ENCODE results near the gene LAT. TPM values are rescaled to one million over a fixed set of nuclear protein-coding genes. Genes with fewer than 3 reads are reported as not detected.
A peak's percentile ranks its signal among the peaks of the same experiment; 100 is the strongest.

Gene LAT
- total RNA-seq, 1 experiment from 2014 or later = 4.3 TPM

DNA sequence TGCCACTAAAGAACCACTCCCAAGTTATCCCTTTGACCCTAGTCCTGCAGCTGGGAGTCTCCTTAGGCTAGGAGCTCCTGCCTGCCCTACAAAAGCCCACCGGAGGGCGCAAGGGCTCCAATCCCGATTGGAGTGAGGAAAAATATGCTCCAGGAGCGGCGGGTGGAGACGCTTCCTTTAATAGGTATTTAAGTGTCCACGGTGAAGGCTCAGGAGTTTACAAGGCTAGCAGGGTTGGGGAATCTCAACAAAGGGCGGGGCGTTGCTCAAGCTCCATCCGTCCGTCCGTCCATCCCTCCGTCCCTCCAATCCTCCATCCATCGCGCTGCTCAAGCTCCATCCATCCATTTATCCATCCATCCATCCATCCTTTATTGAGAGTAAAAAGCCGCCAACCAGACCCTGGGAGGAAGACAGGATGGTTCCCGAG, 10.8 kb upstream of the LAT start:
- Histone ChIP-seq H3K9ac (ENCODE audit: extremely low read depth, insufficient read length, low read length) (peak overlapping the region; percentile 71), H2AFZ (ENCODE audit: low read length) (no peak overlapping the region), H3K79me1 (ENCODE audit: insufficient read depth, low read depth, low read length, poor library complexity, severe bottlenecking) (no peaks in the 10 kb centered on the region), H3K27ac (ENCODE audit: insufficient read length, low read depth, low read length) (peak overlapping the region; percentile 31), H3K23me2 (ENCODE audit: insufficient read length, low read depth, low read length, poor library complexity, severe bottlenecking) (peaks cover 5% of the 10 kb centered on the region), H3K9me3 (ENCODE audit: control insufficient read depth, low read depth, low read length) (no peaks in the 10 kb centered on the region), H2BK15ac (ENCODE audit: low read depth, low read length) (no peak overlapping the region), H4K5ac (ENCODE audit: insufficient read length, low read depth, low read length) (no peak overlapping the region), H2BK120ac (ENCODE audit: low read depth, low read length, poor library complexity, severe bottlenecking) (no peak overlapping the region), H2BK12ac (ENCODE audit: insufficient read length, low read depth, low read length) (no peak overlapping the region), H3K23ac (ENCODE audit: insufficient read length, low read depth, low read length) (no peak overlapping the region), H3K4me1 (ENCODE audit: insufficient read depth, low read length) (no peaks in the 10 kb centered on the region), H2BK5ac (ENCODE audit: insufficient read length, low read length) (no peak overlapping the region), H3K56ac (ENCODE audit: insufficient read length, low read depth, low read length) (no peak overlapping the region), H3K4me2 (ENCODE audit: insufficient read depth, insufficient read length, low read length) (peak overlapping the region; percentile 92), H3K14ac (ENCODE audit: insufficient read depth, low read length) (peak overlapping the region; percentile 82; the same call in 1 of the 2 replicates), H4K91ac (ENCODE audit: insufficient read length, low read depth, low read length) (no peak overlapping the region), H4K20me1 (ENCODE audit: control insufficient read depth, insufficient read depth, insufficient read length) (no peaks in the 10 kb centered on the region), H2BK20ac (ENCODE audit: low read depth, low read length, poor library complexity, severe bottlenecking) (no peak overlapping the region), H3T11ph (ENCODE audit: low read length) (no peak overlapping the region), H3K18ac (ENCODE audit: insufficient read length, low read depth, low read length) (peak overlapping the region; percentile 66), H2AK5ac (ENCODE audit: insufficient read length, low read length) (no peak overlapping the region), H3K27me3 (ENCODE audit: insufficient read depth, low read length) (no peaks in the 10 kb centered on the region), H3K79me2 (ENCODE audit: insufficient read depth, low read length) (no peaks in the 10 kb centered on the region), H4K8ac (replicated peaks; ENCODE audit: insufficient read length, low read depth, low read length) (no peak overlapping the region), H3K4ac (ENCODE audit: low read depth, low read length) (no peak overlapping the region)
- H3K27ac Mint-ChIP-seq = peak overlapping the region; percentile 96 to 99 (median 99)
- H3K9me3 Mint-ChIP-seq = no peaks in the 10 kb centered on the region
- DNase-seq = peak; percentile 70
- H3K4me1 Mint-ChIP-seq = peaks cover 6 to 9% of the 10 kb centered on the region in 2 experiments
- peak overlapping the region; percentile 89 to 94 for H3K4me3 Mint-ChIP-seq
- H3K36me3 Mint-ChIP-seq (ENCODE audit: insufficient read depth in 1 of 3, low read depth in 3 of 3) = peaks cover 3 to 7% (median 6%) of the 10 kb centered on the region in 3 experiments; a peak in 6 of 7 replicates
- no CpG with 5 or more reads among the region's 17 CpGs for WGBS (ENCODE audit: extremely low coverage, insufficient read length, low lambda C conversion rate)
- TF ChIP-seq, protein P1, sequence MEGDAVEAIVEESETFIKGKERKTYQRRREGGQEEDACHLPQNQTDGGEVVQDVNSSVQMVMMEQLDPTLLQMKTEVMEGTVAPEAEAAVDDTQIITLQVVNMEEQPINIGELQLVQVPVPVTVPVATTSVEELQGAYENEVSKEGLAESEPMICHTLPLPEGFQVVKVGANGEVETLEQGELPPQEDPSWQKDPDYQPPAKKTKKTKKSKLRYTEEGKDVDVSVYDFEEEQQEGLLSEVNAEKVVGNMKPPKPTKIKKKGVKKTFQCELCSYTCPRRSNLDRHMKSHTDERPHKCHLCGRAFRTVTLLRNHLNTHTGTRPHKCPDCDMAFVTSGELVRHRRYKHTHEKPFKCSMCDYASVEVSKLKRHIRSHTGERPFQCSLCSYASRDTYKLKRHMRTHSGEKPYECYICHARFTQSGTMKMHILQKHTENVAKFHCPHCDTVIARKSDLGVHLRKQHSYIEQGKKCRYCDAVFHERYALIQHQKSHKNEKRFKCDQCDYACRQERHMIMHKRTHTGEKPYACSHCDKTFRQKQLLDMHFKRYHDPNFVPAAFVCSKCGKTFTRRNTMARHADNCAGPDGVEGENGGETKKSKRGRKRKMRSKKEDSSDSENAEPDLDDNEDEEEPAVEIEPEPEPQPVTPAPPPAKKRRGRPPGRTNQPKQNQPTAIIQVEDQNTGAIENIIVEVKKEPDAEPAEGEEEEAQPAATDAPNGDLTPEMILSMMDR (conservative IDR thresholded peaks at IDR 0.05) = peak; percentile 75
- H3K27me3 Mint-ChIP-seq (ENCODE audit: low read depth) = no peaks in the 10 kb centered on the region; the same call in 1 of the 2 replicates
